NCI-H1105 (cell line): ENCODE measurements around the gene EIF4A3.
"Not testable (repeated sequence)": the region's sequence is repeated elsewhere in the genome, so short reads cannot be mapped to it uniquely, and the experiment has no call there.

Source experiments
- DNase-seq: peaks from one replicate; lab custom pipeline; 2025; lab: John Stamatoyannopoulos, UW

The EIF4A3 gene

GRCh38 chr17:80099291-80100034 is 47.5 kb downstream of the EIF4A3 start:
- DNase-seq, result no peak

DNA sequence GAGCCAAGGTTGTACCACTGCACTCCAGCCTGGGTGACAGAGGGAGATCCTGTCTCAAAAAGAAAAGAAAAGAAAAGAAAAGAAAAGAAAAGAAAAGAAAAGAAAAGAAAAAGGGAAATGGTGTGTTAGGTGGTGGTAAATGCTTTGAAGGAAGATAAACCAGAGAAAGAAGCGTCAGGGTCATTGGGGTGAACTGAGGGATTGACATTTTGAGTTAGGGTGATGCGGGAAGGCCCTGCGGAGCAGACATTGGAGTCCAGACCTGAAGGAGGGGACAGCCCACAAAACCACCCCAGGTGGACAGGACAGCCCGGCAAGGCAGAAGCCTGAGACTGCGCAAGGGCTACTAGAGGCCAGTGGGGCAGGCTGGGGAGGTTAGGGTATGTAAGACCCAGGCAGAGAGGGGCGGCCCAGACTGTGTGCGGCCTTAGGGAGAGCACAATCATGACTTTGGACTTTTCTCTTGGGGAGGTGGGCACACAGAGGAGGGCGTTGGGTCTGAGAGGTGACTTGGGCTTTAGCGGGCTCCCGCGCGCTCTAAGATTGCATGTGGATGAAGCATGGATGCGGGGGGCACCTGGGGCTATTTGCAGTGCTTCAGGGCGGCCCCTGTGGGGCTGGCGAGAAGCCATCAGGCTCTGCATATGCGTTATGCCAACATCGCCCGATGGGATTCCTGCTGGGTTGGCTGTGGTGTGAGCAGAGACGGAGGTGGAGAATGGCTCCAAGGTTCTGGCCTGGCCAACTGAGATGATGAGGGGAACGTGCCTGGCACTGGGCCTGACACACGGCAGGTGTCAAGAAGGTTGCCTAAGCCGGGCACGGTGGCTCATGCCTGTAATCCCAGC is 48.9 kb downstream of the EIF4A3 start:
- DNase-seq, result no peak

- no peak for DNase-seq
Observed at GRCh38 chr17:80097127-80097621, 49.8 kb downstream of the EIF4A3 start.

DNA sequence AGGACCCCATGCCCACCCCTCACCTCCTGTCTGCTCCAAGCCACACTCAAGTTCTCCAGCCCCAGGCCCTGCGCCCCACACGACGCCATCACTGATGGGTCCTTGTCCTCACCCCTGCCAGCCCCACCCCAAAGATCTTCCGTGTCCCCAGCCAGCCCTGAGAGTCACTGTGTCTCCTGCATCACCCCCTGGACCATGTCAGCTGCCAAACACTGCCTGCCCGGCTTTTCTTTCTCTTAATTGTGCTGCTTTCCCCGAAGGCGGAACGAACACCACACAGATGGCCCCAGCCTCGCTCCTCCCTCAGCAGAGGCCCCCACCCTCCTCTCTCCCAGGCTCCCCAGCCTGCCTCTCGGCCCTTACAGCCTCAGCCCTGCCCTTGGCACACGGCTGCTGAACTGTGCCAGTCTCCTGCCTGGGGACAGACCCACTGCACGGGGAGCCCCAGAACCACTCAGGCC is 50.3 kb downstream of the EIF4A3 start:
- DNase-seq, result no peak

- no peak for DNase-seq
Observed at GRCh38 chr17:80095844-80096475, 51.0 kb downstream of the EIF4A3 start.

DNA sequence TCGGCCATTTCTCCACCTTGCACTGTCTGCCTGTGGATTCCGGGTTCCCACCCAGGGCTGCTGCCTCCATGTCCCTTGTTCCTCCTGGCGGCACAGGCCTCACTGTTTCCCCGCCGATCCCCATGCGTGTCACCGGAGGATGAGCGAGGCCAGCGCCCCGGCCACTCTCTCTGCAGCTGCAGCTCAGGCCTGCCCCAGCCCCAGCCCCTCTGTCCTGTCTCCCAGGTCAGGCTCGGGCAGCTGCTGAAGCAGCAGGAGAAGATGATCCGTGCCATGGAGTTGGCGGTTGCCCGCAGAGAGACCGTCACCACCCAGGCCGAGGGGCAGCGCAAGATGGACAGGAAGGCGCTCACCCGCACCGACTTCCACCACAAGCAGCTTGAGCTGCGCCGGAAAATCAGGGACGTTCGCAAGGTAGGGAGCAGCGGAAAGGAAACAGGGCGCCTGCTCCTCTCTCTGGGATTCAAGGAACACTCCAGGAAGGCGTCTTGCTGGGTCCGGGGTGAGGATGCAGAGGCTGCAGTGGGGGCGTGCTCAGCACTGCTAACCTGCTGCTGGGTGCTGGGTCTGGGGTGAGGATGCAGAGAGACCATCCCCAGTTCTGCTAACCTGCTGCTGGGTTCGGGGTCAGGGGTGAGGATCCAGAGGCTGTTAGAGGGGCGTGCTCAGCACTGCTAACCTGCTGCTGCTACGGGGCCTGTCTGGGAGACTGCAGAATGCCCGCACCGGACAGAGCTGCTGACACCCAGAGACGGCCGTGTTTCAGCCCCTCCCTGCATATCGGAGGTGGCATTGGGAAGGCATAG is 51.7 kb downstream of the EIF4A3 start:
- no peak for DNase-seq

- DNase-seq, result no peak
Observed at GRCh38 chr17:80092959-80093358, 54.0 kb downstream of the EIF4A3 start.

DNA sequence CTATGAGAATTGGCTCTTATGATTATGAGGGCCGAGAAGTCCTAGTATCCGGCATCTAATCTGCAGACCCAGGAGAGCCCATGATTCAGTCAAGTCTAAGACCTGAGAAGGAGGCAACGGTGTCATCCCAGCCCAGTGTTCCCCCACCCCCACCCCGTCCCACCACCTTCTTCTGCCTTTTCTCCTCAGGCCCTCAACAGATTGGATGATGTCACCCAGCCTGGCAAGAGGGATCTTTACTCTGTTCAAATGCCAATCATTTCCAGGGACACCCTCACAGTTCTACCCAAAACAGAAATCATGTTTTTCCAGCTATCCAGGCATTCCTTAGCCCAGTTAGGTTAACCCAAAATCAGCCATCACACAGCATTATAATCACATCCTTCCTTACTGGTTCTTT is 55.6 kb downstream of the EIF4A3 start:
- no peak for DNase-seq

GRCh38 chr17:80090164-80090563 is 56.8 kb downstream of the EIF4A3 start:
- DNase-seq, result not testable (repeated sequence)

- no peak for DNase-seq
Observed at GRCh38 chr17:80089762-80090161, 57.2 kb downstream of the EIF4A3 start.

- no peak for DNase-seq
Observed at GRCh38 chr17:80087346-80088265, 59.3 kb downstream of the EIF4A3 start.

DNA sequence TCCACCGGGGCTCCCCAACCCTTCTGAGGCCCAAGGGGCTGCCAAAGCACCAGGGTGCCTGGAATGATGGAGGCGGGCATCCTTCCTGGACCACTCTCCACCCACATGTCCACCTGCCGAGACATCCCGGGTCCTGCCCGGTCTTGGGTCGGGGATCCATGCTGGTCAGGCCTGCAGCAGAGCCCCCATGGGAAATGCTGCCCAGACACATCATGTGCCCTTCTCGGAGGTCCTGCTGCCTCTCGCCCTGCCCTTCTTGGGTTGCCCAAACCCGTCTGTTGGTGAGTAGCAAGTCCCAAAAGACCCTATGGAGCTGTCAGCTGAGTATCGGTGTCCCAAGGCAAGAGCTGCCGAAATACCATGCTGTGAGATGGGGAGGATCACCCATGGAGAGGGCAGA is 60.3 kb downstream of the EIF4A3 start:
- no peak for DNase-seq

- no peak for DNase-seq
Observed at GRCh38 chr17:80086081-80086480, 60.8 kb downstream of the EIF4A3 start.

- no peak for DNase-seq
Observed at GRCh38 chr17:80084773-80085172, 62.2 kb downstream of the EIF4A3 start.
